GM21723 (cell line): ENCODE data around the gene STK32C.
"Not testable (repeated sequence)": the region's sequence is repeated elsewhere in the genome, so short reads cannot be mapped to it uniquely, and the experiment has no call there.

Source experiments
- ATAC-seq: cut with Tn5 transposase; IDR thresholded peaks from one replicate; pipeline ENCODE4 v1.9.1; 2021; ENCODE audit warnings: mild to moderate bottlenecking, moderate library complexity; ENCODE audit not compliant: unreplicated experiment

The STK32C gene

DNA sequence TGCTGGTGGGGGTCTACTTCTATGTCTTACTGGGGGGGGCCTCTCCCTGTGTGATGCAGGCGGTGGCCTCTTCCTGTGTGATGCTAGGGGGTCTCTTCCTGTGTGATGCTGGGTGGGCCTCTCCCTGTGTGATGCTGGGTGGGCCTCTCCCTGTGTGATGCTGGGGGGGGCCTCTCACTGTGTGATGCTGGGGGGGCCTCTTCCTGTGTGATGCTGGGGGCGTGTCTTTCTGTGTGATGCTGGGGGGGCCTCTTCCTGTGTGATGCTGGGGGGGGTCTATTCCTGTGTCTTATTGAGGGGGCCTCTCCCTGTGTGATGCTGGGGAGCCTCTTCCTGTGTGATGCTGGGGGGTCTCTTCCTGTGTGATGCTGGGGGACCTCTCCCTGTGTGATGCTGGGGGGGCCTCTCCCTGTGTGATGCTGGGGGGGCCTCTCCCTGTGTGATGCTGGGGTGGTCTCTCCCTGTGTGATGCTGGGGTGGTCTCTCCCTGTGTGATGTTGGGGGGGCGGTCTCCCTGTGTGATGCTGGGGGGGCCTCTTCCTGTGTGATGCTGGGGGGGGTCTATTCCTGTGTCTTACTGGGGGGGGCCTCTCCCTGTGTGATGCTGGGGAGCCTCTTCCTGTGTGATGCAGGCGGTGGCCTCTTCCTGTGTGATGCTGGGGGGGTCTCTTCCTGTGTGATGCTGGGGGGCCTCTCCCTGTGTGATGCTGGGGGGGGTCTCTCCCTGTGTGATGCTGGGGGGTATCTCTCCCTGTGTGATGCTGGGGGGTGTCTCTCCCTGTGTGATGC, 146.7 kb downstream of the STK32C start:
- not testable (repeated sequence) for ATAC-seq

DNA sequence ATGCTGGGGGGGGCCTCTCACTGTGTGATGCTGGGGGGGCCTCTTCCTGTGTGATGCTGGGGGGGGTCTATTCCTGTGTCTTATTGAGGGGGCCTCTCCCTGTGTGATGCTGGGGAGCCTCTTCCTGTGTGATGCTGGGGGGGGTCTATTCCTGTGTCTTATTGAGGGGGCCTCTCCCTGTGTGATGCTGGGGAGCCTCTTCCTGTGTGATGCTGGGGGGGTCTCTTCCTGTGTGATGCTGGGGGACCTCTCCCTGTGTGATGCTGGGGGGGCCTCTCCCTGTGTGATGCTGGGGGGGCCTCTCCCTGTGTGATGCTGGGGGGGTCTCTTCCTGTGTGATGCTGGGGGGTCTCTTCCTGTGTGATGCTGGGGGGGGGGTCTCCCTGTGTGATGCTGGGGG, 147.5 kb downstream of the STK32C start:
- not testable (repeated sequence) for ATAC-seq

DNA sequence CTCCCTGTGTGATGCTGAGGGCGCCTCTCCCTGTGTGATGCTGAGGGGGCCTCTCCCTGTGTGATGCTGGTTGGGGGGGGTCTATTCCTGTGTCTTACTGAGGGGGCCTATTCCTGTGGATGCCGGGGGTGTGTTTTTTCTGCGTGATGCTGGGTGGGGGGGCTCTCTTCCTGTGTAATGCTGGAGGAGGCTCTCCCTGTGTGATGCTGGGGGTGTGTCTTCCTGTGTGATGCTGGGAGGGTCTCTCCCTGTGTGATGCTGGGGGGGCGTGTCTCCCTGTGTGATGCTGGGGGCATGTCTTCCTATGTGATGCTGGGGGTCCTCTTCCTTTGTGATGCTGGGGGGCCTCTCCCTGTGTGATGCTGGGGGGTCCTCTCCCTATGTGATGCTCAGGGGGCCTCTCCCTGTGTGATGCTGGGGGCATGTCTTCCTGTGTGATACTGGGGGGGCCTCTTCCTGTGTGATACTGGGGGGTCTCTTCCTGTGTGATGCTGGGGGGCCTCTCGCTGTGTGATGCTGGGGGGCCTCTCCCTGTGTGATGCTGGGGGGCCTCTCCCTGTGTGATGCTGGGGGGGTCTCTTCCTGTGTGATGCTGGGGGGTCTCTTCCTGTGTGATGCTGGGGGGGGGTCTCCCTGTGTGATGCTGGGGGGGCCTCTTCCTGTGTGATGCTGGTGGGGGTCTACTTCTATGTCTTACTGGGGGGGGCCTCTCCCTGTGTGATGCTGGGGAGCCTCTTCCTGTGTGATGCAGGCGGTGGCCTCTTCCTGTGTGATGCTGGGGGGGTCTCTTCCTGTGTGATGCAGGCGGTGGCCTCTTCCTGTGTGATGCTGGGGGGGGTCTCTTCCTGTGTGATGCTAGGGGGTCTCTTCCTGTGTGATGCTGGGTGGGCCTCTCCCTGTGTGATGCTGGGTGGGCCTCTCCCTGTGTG, 148.2 kb downstream of the STK32C start:
- ATAC-seq: not testable (repeated sequence)

DNA sequence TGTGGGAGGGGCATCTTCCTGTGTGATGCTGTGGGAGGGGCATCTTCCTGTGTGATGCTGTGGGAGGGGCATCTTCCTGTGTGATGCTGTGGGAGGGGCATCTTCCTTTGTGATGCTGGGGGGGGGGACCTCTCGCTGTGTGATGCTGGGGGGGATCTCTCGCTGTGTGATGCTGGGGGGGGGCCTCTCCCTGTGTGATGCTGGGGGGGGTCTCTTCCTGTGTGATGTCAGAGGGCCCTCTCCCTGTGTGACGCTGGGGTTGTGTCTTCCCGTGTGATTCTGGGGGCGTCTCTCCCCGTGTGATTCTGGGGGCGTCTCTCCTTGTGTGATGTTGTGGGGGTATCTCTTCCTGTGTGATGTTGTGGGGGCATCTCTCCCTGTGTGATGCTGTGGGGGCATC, 148.9 kb downstream of the STK32C start:
- no peak for ATAC-seq

DNA sequence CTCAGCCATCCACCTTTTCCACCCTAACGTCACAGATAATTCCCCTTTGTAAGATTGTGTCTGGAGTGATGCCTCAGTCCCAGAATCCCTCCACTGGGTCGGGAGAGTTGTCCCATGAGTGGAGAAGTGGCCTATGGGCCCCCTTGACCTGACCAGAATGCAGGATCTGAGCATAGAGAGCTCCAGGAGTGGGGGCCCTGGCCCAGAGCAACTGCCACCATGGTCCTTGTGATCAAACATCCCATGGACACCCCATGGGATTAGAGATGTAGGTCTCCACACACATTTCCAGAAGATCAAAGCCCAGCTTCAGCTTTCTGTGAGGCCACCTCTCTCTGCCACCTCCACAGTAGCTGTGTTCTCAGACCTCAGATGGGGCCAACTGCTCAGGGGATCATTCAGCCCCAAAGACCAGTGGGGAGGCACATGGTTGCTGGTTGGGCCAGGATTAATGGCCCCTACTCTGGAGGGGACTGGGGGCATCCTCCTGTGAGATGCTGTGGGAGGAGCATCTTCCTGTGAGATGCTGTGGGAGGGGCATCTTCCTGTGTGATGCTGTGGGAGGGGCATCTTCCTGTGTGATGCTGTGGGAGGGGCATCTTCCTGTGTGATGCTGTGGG, 149.5 kb downstream of the STK32C start:
- ATAC-seq: no peak
